Thoracic aorta (tissue), 2 donors: Measurements from ENCODE around the gene NLGN1. TPM values are rescaled to one million over a fixed set of nuclear protein-coding genes. Genes with fewer than 3 reads are reported as not detected.

Experiments used
- ATAC-seq: fragments of 150-250 bp; one replicate; pipeline ENCODE4 v1.8.0; 2017; ENCODE audit warnings: low read depth; ENCODE audit not compliant: insufficient number of reproducible peaks, low FRiP score
- DNase-seq: peaks from one replicate; pipeline ENCODE4 v3.0.0-alpha.2; 2020; ENCODE audit warnings: low spot score
- H3K27ac ChIP-seq, 2 donors: fragments of 200-600 bp; sonication (generic); 1 replicate in 1 of 2; 2 replicates in 1 of 2; pipeline ENCODE4 v1.5.1; 2016; ENCODE audit warnings: mild to moderate bottlenecking in 2 of 2, moderate library complexity in 2 of 2
- H3K27me3 ChIP-seq: fragments of 200-600 bp; sonication (generic); replicated peaks from 2 replicates; pipeline ENCODE4 v1.6.0; 2016; ENCODE audit warnings: mild to moderate bottlenecking; ENCODE audit not compliant: insufficient read depth
- H3K36me3 ChIP-seq: fragments of 200-600 bp; sonication (generic); one replicate; pipeline ENCODE4 v1.5.1; 2016
- H3K4me1 ChIP-seq, 2 donors: fragments of 200-600 bp; sonication (generic); 1 replicate in 1 of 2; 2 replicates in 1 of 2; pipeline versions ENCODE4 v1.5.1 to v1.6.0; 2016; ENCODE audit warnings: low read depth in 2 of 2, mild to moderate bottlenecking in 1 of 2; ENCODE audit not compliant: control insufficient read depth in 1 of 2
- H3K4me3 ChIP-seq: fragments of 200-600 bp; sonication (generic); 2 replicates; pipeline ENCODE4 v1.5.1; 2016; ENCODE audit warnings: mild to moderate bottlenecking
- H3K9me3 ChIP-seq: fragments of 200-600 bp; sonication (generic); 2 replicates; pipeline ENCODE4 v1.5.1; 2016
- total RNA-seq, 2 donors: library from RNA; depleted of rRNA; stranded (reverse); fragments of >200 nt; gene quantifications; one replicate each; pipeline versions ENCODE4 v1.1.0 to v1.2.3, GENCODE V29; 2016
- TF ChIP-seq, protein P1 (sequence below): fragments of 200-600 bp; sonication (generic); IDR thresholded peaks from one replicate; pipeline ENCODE4 v1.5.1; 2019; ENCODE audit warnings: antibody characterized with exemption

The NLGN1 gene
- total RNA-seq, 2 donors from 2014 or later, result 17.8 to 18.3 TPM

DNA sequence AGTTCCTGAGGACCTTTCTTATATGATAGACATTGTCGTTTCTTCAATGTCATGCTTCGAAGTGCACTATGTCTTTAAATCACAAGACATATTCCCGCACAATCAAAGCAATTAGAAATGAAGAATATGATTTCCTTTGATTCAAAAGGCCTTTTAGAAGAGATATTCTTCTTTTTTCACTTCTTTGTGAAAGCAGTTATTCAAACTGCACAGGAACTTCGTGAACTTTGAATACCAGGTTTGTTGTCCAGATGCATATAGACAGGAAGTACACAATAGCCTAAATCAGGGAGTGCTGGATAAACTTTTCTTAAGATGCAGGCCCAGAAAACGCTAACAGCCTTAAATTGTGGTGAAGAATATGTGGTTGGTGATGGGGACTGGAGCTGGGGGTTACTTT, 870.5 kb downstream of the NLGN1 start:
- DNase-seq (no peak), ATAC-seq (no peak)
- no peak overlapping the region for H3K4me3 ChIP-seq
- no peaks in the 10 kb centered on the region for H3K27me3 ChIP-seq
- H3K9me3 ChIP-seq, result no peaks in the 10 kb centered on the region
- H3K36me3 ChIP-seq, result no peaks in the 10 kb centered on the region
- TF ChIP-seq, protein P1, sequence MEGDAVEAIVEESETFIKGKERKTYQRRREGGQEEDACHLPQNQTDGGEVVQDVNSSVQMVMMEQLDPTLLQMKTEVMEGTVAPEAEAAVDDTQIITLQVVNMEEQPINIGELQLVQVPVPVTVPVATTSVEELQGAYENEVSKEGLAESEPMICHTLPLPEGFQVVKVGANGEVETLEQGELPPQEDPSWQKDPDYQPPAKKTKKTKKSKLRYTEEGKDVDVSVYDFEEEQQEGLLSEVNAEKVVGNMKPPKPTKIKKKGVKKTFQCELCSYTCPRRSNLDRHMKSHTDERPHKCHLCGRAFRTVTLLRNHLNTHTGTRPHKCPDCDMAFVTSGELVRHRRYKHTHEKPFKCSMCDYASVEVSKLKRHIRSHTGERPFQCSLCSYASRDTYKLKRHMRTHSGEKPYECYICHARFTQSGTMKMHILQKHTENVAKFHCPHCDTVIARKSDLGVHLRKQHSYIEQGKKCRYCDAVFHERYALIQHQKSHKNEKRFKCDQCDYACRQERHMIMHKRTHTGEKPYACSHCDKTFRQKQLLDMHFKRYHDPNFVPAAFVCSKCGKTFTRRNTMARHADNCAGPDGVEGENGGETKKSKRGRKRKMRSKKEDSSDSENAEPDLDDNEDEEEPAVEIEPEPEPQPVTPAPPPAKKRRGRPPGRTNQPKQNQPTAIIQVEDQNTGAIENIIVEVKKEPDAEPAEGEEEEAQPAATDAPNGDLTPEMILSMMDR, result no peak
- H3K27ac ChIP-seq, result no peak overlapping the region
- no peaks in the 10 kb centered on the region for H3K4me1 ChIP-seq

DNA sequence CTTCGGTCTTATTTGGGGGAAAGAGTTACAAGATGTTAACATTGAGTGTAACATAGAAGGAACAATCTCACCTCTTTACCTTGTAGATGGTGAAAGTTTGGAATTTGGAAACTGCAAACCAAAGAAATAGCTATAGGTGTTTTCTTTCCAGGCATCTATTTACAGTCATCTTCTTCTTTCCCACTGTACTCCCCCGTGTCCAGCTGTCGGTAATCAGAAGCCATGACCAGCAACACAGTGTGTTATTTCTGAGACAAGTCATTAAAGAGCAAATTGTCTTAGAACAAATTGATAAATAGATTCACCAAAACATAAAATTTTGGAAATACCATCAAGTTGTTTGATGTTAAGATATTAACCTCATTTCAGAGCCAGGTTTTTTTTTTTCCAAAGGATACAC, 871.0 kb downstream of the NLGN1 start:
- TF ChIP-seq, protein P1, result no peak
- Histone ChIP-seq H3K4me3 (no peak overlapping the region), H3K27ac (no peak overlapping the region), H3K27me3 (no peaks in the 10 kb centered on the region), H3K9me3 (no peaks in the 10 kb centered on the region), H3K4me1 (no peaks in the 10 kb centered on the region), H3K36me3 (no peaks in the 10 kb centered on the region)
- no peak for DNase-seq
- no peak for ATAC-seq

DNA sequence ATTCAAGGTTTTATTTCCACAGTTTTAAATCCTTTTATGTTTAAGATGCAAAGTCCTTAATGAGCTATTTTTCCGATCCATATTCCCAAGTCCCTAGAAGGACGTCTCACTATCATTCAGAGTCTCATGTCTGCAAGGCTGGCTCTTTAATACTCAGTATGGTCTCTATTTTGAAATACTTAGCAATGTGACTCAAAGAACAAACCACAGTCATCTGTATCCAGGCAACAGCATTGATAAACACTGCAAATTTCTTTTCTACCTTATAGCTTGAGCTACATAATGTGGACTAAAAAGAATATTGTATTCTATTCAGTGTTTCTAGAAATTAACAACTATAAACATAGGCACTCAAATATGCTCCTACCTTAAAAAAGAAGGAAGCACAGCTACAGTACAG, 873.3 kb downstream of the NLGN1 start:
- Histone ChIP-seq H3K36me3 (no peaks in the 10 kb centered on the region), H3K4me3 (no peak overlapping the region), H3K27ac (no peak overlapping the region), H3K9me3 (no peaks in the 10 kb centered on the region), H3K27me3 (no peaks in the 10 kb centered on the region), H3K4me1 (no peaks in the 10 kb centered on the region)
- ATAC-seq (no peak), DNase-seq (no peak)
- TF ChIP-seq, protein P1, result no peak

DNA sequence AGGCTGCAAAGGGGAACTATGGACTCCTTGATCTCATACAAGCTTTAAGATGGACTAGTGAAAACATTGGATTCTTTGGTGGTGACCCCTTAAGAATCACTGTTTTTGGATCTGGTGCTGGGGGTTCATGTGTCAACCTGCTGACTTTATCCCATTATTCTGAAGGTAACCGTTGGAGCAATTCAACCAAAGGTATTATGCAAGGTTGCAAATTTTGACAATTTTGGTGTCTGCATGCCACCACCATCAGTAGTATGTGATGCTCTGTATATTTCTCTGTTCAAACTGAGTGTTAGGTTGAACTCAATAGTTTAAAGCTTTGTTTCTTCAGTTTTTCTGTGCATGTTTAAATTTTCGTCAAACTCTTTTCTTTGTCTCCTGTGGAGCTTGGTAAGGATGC, 877.8 kb downstream of the NLGN1 start:
- no peaks in the 10 kb centered on the region for H3K4me1 ChIP-seq
- no peak overlapping the region for H3K27ac ChIP-seq
- H3K36me3 ChIP-seq, result no peaks in the 10 kb centered on the region
- TF ChIP-seq, protein P1, result no peak
- no peak for DNase-seq
- no peaks in the 10 kb centered on the region for H3K9me3 ChIP-seq
- no peak overlapping the region for H3K4me3 ChIP-seq
- H3K27me3 ChIP-seq, result no peaks in the 10 kb centered on the region
- ATAC-seq, result no peak

DNA sequence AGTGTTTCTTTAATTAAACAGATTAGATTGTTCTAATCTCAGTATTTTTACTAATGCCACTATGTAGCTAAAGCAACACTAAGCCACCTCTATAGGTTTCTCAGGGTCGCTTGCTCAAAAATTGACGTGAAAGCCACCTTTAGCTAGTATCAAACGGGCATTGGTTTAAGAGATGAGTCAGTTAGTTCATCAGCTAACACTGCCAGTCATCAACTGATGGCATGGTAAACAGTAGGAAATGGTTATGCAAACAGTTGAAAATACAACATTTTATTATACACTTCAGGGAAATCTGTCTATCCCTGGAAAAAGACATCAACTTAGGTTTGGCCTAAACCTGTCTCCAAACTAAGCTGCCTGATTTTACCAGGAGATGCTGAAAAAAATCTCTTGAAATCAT, 879.3 kb downstream of the NLGN1 start:
- no peak for DNase-seq
- H3K9me3 ChIP-seq, result no peaks in the 10 kb centered on the region
- no peaks in the 10 kb centered on the region for H3K36me3 ChIP-seq
- TF ChIP-seq, protein P1, result no peak
- H3K4me1 ChIP-seq, result no peaks in the 10 kb centered on the region
- no peak overlapping the region for H3K4me3 ChIP-seq
- no peaks in the 10 kb centered on the region for H3K27me3 ChIP-seq
- ATAC-seq, result no peak
- H3K27ac ChIP-seq, result no peak overlapping the region
